ENCODE data around the gene GPR143.
"Not testable (repeated sequence)": the region's sequence is repeated elsewhere in the genome, so short reads cannot be mapped to it uniquely, and the experiment has no call there.

Gene GPR143

DNA sequence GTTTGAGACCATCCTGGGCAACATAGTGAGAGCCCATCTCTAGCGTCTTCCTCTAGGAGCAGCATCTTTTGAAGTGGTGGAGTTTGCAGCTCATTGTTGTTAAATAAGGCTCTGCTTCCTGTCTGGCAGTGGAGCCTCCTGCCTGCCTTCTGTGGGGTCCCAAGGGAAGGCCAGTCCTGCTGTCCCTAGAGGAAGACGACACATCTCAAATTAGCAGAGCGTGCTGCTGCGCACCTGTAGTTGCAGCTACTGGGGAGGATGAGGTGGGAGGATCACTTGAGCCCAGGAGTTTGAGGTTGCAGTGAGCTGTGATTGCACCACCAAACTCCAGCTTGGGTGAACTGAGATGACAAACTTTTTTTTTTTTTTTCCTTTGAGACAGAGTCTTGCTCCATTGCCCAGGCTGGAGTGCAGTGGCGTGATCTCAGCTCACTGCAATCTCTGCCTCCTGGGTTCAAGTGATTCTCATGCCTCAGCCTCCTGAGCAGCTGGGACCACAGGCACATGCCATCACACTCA is 2.7 kb upstream of the GPR143 start:
- not testable (repeated sequence) for DNase-seq (ENCODE audit: low spot score)

DNA sequence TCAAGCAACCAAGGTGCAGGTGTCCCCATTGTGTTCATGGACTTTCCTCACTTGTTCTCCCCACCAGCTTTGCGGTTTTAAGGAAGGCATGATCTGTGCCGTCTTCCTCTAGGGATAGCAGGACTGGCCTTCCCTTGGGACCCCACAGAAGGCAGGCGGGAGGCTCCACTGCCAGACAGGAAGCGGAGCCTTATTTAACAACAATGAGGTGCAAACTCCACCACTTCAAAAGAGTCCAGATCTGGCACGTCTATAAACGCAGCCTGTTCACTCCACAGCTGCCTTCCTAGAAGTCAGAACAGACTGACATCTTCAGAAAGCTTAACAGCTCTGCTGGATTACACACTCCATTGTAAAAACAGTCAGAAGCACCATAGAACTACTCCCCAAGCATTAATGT is 1.7 kb upstream of the GPR143 start:
- DNase-seq (ENCODE audit: low spot score) = no peak

DNA sequence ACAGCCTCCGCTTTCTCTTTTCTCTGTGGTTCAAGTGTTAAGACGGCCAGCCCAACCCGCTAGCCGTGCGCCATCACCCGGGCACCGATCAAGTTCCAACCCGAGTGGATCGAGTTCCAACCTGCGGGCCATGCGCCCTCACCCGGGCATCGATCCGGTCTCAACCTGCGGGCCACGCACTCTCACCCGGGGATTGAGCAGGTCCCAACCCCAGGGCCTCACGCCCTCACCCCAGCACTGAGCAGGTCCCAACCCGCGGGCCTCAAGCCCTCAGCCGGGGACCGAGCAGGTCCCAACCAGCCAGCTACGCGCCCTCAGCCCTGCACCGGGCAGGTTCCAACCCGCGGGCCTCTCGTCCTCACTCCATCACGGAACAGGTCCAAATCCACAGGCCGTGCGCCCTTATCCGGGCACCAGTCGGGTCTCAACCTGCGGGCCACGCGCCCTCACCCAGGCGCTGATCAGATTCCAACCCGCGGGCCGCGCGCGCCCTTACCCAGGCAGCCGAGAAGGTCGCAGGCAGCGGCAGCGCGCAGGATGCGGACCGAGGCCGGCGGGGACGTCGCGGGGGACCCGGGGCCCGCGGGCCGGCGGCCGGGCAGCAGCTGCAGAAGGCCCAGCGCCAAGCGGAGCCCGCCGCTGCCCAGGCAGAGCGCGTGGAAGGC is 443 bp downstream of the GPR143 start:
- no peak for DNase-seq (ENCODE audit: low spot score)

DNA sequence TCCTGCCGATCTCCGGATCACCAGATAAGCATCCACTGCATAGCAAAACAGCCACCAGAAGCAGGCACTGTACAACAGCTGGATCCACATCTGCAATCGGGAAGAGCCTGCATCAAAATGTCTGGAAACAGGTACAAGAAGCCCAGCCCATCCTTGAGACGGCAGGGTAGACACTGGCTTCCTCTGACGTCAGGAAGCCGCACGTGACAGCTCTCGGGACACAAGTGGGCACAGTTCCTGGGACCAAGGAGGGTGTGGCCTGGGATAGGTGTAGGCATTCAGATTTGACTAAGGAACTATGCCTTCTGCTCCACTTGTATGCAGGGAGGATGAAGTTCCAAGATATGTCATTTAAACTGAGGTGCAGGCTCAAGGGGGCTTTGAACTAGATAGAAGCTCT is 6.3 kb downstream of the GPR143 start:
- no peak for DNase-seq (ENCODE audit: low spot score)

DNA sequence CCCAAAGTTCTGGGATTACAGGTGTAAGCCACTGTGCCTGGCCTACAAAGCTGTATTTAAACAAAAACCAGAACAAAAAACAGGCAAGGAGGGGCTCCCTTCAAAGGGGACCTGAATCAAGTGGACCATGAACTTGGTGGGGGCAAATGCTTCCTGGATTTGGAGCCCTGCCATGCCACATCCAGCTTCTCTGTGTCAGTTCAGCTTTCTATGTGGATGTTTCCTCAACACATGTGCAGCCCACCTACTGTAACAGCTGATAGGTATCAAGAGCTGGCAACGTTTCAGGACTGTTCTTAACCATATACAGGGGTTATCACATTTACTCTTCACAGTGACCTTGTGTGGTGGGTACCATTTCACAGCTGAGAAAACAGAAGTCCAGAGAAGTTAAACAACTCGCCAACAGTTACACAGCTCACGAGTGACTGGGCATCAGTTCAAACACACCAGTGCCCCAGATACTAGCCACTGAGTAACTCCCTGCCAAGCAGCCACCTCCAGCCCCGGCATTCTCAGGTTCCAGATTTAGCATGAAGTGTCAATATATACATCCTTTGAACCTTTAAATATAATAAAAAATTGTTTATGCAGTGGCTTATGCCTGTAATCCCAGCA is 7.5 kb downstream of the GPR143 start:
- DNase-seq (ENCODE audit: low spot score) = no peak

DNA sequence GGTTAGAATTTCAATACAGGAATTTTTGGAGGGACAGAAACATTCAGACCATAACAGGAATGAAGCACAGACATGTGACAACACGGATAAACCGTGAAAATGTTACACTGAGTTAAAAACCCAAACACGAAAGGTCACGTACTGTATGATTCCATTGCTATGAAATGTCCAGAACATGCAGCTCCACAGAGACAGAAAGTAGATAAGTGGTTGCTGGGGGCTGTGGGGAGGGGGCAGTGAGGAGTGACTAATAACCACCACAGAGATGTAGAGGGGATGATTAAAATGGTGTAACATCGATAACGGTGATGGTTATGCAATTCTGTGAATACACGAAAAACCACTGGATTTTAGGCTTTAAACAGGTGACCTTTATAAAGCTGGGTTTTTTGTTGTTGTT is 8.3 kb downstream of the GPR143 start:
- DNase-seq (ENCODE audit: low spot score) = no peak

DNA sequence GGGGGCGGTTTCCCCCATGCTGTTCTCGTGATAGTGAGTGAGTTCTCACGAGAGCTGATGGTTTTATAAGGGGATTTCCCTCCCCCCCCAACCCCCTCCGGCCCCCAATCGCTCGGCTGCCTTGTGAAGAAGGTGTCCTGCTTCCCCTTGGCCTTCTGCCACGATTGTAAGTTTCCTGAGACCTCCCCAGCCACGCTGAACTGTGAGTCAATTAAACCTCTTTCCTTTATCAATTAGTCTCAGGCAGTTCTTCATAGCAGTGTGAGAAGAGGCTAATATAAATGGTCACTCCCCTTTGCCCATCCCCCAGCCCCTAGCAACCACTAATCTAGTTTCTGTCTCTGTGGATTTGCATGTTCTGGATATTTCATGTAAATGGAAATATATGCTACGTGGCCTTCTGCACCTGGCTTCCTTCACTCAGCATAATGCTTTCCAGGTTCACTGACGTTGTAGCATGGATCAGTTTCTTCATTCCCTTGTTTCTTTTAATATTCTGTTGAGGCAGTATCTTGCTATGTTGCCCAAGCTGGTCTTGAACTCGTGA is 16.4 kb downstream of the GPR143 start:
- no peak for DNase-seq (ENCODE audit: low spot score)

DNA sequence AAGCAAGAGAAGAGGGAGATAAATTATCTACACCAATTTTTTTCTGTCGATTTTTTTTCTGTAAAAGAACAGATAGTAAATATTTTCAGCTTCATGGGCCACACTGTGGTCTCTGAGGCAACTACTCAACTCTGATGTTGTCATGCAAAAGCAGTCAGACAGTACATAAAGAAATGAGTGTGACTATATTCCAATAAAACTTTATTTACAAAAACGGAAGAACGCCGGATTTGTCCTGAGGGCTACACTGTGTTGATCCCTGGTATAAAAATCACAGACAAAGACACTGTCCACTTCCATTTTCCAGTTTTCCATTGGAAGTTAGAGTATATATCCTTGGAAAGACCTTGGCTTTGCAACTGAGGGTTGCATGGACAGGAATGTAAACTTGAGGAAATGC is 18.0 kb downstream of the GPR143 start:
- no peak for DNase-seq (ENCODE audit: low spot score)

DNA sequence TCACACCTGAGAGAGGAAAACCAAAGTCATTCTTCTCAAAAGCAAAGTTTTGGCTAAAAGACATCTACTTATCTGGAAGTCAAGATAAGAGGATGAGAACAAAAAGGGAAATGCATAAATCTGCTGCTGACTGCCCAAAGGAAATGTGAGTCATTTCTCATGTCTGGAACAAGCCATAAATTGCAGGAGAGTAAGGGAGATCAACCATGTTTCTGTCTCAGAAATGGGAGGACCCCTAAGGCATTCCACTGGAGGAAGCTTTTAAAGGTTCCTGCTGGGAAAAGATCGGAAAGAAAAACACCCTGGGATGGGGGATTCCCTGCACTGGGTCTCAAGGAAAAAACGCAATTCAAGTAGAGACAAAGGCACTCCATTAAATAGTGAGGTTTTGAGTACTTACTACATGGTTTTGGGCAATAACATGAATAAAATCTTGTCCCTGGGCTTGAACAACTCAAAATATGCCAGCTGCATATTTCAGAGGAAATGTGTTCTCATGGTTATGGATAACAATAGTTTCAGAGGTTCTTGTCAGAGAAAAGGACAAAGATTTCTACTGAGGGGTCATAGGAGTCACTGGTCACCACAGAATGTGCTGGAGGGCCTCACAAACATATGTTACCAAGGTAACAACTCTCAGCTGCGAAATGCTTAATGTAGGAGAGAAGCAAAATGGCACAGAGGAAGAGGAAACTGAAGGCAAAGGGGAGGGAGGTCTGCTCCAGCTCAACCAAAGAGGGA is 19.3 kb downstream of the GPR143 start:
- no peak for DNase-seq (ENCODE audit: low spot score)

DNA sequence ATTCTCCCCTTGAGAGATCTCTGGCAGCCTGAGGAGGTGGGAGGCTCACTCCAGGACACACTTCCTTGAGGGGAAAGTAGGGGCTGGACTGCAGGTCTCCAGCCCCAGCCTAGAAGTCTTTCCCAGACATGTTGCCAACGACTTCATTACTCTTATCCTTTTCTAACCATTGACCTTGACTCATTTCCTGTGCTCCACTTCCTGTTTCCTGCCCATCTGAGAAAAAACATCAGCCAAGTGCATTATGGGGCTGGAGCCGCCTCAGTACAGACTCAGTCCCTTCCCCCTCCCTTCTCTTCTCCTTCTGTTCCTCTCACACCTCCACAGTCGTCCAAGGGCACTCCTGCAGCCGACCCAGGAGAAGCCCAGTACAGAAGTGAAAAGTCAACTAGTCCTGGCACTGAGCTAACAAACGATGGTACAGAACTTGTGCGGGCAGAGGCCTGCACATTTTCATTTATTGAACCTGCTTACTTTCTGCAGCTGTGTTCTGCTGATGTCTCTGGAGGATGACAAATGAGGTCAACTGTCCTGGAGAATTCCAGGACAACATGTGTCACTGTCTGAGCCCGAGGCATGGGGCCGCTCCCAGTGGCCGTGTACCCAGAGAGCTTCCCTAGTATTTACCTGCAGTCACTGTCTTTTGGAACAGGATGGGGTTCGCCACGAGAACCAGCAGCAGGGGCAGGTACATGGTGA is 20.1 kb downstream of the GPR143 start:
- DNase-seq (ENCODE audit: low spot score) = no peak

DNA sequence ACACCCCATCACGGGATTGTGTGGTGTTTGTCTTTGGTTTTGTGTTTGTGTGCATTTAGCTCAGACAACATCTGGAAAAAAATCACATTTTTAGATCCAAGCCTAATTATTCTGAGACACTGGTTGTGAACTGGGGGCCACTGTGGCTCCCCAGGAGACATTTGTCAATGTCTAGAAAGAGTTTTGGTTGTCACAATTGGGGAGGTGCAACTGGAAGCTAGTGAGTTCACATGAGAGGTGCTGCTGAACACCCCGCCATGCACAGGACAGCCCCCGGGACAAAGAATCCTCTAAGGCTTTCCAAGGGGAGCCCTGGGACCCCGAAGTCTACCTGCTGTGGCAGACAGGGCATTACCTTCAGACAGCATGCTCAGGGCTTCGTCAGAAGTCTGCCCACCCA is 26.5 kb downstream of the GPR143 start:
- DNase-seq (ENCODE audit: low spot score) = no peak

DNA sequence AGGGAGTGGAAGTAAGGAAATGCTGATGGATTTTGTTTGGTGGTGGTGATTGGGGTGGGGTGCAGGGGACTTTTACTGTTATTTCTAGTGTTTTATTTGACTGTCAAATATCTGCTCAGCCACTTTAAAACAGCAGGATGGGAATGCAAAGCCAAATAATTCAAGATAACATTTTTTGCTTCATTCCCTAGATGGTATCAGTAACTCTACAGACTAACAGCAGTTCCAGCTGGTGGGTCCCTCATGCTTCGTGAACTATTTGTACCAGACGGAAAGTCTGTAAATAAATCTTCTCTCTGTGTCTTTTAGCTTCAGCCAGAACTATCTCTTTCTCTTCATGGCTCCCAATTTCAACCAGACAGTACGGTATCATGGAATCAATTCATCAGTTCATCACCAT is 27.5 kb downstream of the GPR143 start:
- DNase-seq (ENCODE audit: low spot score) = no peak

DNA sequence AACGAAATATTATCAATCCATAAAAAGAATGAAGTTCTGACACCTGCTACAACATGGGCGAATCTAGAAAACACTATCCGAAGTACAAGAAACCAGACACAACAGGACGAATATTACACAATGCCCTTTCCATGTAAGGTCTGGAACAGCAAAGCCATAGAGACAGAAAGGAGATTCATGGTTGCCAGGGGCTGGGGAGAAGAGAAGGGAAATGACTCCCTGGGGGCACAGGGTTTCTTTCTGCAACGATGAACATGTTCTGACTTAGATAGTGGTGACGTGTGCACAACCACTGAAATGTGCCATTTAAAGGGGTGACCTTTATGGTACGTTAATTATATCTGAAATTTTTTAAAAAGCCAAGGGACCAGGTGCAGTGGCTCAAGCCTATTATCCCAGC is 28.3 kb downstream of the GPR143 start:
- no peak for DNase-seq (ENCODE audit: low spot score)

DNA sequence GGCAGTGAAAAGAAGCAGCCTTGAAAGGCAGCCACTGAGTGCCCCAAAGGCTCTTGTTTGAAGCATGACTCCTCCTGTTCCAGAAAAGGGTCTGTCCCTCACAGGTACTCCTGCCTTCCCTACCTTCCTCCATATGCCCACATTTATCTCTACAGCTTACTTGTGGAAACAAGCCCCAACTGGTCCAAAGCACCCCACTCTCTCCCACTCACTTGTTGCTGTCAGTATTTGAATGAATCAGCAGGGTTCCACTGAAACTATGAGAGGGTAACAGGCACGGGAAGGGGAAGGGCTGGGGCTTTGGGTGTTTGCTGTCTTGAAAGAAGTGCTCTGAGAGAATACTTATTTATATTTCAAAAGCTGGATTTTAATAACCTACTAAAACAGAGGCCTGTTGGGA is 34.9 kb downstream of the GPR143 start:
- no peak for DNase-seq (ENCODE audit: low spot score)

DNA sequence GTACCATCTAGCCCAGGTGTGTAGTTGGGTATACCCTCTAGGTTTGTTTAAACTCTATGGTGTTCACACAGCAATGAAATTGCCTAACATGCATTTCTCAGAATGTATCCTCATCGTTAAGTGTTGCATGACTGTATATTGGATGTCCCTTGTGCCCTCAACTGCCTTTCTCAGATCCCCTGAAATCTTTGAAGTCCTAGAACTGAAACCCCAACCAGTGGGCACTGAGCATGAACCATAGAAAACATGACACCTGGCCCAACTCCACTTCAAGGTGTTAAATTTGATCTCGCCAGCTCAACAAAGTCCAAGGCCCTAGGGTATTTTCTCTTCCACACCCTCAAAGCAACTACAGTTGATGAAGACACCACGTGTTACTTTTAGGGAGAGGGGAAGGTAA is 35.6 kb downstream of the GPR143 start:
- DNase-seq (ENCODE audit: low spot score) = no peak

DNA sequence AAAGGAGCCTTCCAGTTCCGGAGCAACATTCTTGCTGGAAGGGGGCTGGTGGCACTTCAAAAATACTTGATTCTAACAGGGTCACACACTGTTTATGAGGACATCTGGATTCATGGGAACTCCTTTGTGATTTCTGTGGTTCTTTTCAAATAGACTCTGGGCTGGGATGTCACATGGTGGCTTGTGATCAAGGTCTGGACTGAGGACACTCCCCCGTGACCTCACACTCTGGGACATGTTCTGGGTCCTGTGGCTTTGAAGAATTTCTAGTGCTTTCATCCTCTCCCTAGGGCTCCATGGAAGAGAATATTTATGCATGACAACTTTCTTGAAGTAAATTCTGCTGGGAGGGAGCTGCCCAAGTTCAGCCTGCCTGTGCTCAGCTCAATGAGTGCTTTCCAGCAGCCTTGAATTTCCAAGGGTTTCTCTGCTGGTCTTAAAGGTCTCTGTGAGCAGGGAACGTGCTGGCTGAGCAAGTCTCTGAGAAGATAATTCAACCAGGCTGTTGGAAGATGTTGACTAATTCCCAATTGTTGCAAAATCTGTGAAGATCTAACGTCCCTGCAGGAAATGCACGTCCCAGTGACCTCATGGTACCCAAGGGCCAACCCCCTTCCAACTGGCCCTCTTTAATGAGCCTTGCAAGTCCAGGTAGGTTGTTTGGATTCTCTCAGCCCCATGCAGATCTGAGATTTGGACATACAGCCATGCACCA is 36.3 kb downstream of the GPR143 start:
- no peak for DNase-seq (ENCODE audit: low spot score)

DNA sequence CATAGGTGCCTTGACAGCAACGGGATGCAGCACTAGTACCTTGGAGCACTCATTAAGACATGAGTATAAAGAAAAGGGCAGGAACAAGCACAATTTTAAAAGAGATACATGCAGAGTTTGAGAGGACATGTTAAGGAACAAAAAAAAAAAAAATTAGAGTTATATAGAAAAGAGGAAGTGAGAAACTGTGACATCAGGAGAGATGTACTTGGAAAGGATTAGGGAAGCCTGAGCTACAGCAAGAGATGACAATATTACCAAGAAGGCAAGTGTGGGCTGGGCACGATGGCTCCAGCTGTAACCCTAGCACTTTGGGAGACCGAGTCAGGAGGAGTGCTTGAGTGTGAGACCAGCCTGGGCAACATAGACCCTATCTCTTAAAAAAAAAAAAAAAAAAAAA is 37.4 kb downstream of the GPR143 start:
- DNase-seq (ENCODE audit: low spot score) = no peak

DNA sequence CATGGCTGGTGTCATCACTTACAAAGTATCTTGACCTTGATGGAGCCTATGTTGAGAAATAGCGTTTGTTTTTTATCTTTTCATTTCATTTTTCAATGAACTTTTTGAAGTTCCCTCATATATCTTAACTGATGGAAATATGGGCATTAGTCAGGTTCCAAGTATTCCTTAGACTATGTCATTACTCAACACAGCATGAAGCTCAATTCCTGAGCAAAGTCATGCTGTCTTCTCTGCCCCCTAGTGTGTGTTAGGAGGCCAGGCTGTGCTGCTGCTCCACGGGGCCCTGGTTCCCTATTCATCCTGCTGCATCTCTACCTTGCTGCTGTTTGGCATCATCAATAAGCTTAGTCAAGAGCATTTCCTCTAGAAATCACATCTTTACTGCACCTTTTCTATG is 40.9 kb downstream of the GPR143 start:
- DNase-seq (ENCODE audit: low spot score) = no peak

DNA sequence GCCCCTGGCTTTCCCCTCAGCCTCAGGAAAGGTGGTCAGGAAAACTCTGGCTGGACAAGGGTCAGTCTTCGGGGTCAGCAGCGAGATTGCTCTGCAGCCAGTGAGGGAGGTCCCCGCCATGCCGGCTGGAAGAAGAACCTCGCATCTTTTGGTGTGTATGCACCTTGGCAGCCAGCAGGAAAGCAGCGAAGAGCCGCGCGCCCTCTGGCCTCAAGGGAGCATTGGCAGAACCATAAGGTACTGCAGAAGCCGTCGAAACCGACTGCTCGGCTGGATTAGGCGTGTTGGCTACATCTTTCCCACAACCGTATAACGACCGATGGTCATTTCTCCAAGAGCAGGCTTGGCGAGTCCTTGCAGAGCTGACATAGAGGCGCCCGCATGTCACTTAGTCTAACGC is 48.3 kb downstream of the GPR143 start:
- no peak for DNase-seq (ENCODE audit: low spot score)

DNA sequence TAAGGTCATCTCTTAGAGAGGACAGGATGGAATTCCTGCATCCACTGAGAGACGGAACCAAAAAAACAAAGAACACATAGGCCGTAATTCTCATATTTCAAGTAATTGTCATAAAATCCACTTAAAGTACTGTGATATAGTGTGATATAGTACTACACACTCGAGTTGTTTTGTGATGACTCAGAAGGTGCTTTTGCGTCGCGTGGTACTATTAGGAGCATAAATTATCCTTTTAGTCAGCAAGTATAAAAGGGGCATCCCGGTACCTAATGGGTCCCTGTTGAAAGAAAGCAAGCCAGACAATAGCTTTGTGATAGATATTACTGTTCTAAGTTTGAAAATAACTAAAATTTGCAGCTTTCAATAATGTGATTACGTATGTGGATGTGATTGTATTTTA is 55.3 kb downstream of the GPR143 start:
- DNase-seq (ENCODE audit: low spot score) = no peak

DNA sequence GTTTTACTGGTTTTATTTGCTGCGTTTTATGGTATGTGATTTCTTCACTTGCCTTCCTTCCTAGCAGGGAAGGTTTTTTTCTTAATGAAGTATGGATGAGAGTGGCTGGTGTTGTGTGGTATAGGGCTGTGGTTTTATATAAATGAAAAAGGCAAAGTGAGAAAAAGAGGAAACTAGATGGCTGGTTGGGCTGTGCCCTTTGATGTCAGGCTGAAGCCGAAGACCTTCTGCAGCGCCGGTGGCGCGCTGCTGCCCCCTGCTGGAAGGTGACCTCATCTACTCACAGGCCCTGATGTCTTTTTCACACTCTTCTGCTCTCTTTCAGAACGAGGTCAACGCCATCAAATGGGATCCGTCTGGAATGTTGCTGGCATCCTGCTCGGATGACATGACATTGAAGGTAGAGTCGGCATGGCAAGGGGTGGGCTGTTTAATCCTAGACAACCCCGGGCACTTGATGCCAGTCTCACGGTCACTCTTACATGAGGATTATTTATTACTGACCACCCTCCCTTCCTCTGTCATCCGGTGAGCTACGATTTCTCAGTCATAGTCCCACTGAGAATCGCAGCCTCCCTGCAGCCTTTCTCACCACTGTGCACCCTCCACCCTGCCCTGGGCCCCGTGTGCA is 56.6 kb downstream of the GPR143 start:
- DNase-seq (ENCODE audit: low spot score) = peak; percentile 68

Data from germinal center (tissue), 1 donor.